Caco-2 (cell line): ENCODE measurements around the gene TNS3. TPM values are rescaled to one million over a fixed set of nuclear protein-coding genes. Genes with fewer than 3 reads are reported as not detected.

Experiments used
- BruUV-seq: library from RNA; stranded (reverse); fragments of 400-500 nt; replicated peaks from 2 replicates; lab custom pipeline; 2021; lab: Mats Ljungman, UMichigan
- CTCF ChIA-PET: fragments of 300-600 bp; sonication (Branson Sonifier 250); formaldehyde crosslinking; loops from one replicate; lab custom pipeline; 2022; ENCODE audit warnings: antibody characterized with exemption; lab: Charles Lee
- POLR2A ChIA-PET: fragments of 300-600 bp; sonication (Branson Sonifier 250); formaldehyde crosslinking; loops from one replicate; lab custom pipeline; 2022; ENCODE audit warnings: antibody characterized with exemption; lab: Charles Lee
- DNase-seq, 2 experiments: peaks; one replicate each; pipeline versions ENCODE4 v3.0.0 to v3.0.0-alpha.2; 2020 to 2022
- H3K27me3 ChIP-seq: replicated peaks from 2 replicates; pipeline ENCODE4 v1.6.0; 2011; ENCODE audit warnings: low read length; ENCODE audit not compliant: control insufficient read depth, insufficient read depth
- H3K36me3 ChIP-seq: 2 replicates; pipeline ENCODE4 v1.5.1; 2011; ENCODE audit warnings: low read length; ENCODE audit not compliant: control insufficient read depth, insufficient read depth
- H3K4me1 ChIP-seq: fragments of 250-450 bp; sonication (Bioruptor Pico); 2 replicates; pipeline ENCODE4 v1.5.1; 2020; ENCODE audit warnings: mild to moderate bottlenecking
- H3K4me3 ChIP-seq: 2 replicates; pipeline ENCODE4 v1.5.1; 2011; ENCODE audit warnings: low read depth, mild to moderate bottlenecking, control low read depth, low read length
- H3K9me3 ChIP-seq: fragments of 250-450 bp; sonication (Bioruptor Pico); 2 replicates; pipeline ENCODE4 v1.5.1; 2020; ENCODE audit warnings: mild to moderate bottlenecking, moderate library complexity
- H3K27ac Mint-ChIP-seq: one replicate; pipeline ENCODE4 v1.8.0; 2022; ENCODE audit warnings: mixed read lengths; ENCODE audit not compliant: unreplicated experiment
- H3K27me3 Mint-ChIP-seq: one replicate; pipeline ENCODE4 v1.8.0; 2022; ENCODE audit warnings: mixed read lengths; ENCODE audit not compliant: insufficient read depth, unreplicated experiment
- H3K36me3 Mint-ChIP-seq: one replicate; pipeline ENCODE4 v1.8.0; 2022; ENCODE audit warnings: mild to moderate bottlenecking, mixed read lengths; ENCODE audit not compliant: insufficient read depth, unreplicated experiment
- H3K4me1 Mint-ChIP-seq: one replicate; pipeline ENCODE4 v1.8.0; 2022; ENCODE audit warnings: low read depth, mixed read lengths; ENCODE audit not compliant: unreplicated experiment
- H3K4me3 Mint-ChIP-seq: one replicate; pipeline ENCODE4 v1.8.0; 2022; ENCODE audit warnings: mild to moderate bottlenecking, moderate library complexity, mixed read lengths; ENCODE audit not compliant: unreplicated experiment
- H3K9me3 Mint-ChIP-seq: one replicate; pipeline ENCODE4 v1.8.0; 2022; ENCODE audit warnings: mixed read lengths; ENCODE audit not compliant: unreplicated experiment
- intact Hi-C: fragments of 100-400 bp; cut with micrococcal nuclease; formaldehyde crosslinking; loops from one replicate; pipeline ENCODE4 v1.10.0; 2022; ENCODE audit not compliant: unreplicated experiment
- total RNA-seq: library from RNA; stranded (reverse); gene quantifications from 2 replicates; pipeline ENCODE4 v1.2.3, GENCODE V29; 2022
- TF ChIP-seq, protein P1 (sequence below), 2 experiments: fragments of 200-600 bp in 1 of 2; IDR thresholded peaks; 1 replicate in 1 of 2; 2 replicates in 1 of 2; pipeline versions ENCODE4 v1.5.1 to v1.8.0; 2011 to 2022; ENCODE audit warnings: antibody characterized with exemption in 1 of 2, control low read depth in 1 of 2, inconsistent platforms in 1 of 2, low read depth in 1 of 2, low read length in 1 of 2, mild to moderate bottlenecking in 1 of 2, moderate library complexity in 1 of 2; ENCODE audit not compliant: insufficient read depth in 1 of 2, severe bottlenecking in 1 of 2, unreplicated experiment in 1 of 2

TNS3 gene
- total RNA-seq, 1 experiment from 2014 or later = 263 TPM

- Histone ChIP-seq H3K27me3 (no peaks in the 10 kb centered on the region), H3K9me3 (no peaks in the 10 kb centered on the region), H3K4me1 (no peaks in the 10 kb centered on the region; the same call in 1 of the 2 replicates), H3K4me3 (no peak overlapping the region), H3K36me3 (peaks cover 19% of the 10 kb centered on the region)
- no peaks in the 10 kb centered on the region for H3K27me3 Mint-ChIP-seq
- H3K9me3 Mint-ChIP-seq = no peaks in the 10 kb centered on the region
- CTCF ChIA-PET = no interaction called here
- no TSS peak for BruUV-seq
- POLR2A ChIA-PET = no interaction called here
- no peaks in the 10 kb centered on the region for H3K4me1 Mint-ChIP-seq
- TF ChIP-seq, protein P1, sequence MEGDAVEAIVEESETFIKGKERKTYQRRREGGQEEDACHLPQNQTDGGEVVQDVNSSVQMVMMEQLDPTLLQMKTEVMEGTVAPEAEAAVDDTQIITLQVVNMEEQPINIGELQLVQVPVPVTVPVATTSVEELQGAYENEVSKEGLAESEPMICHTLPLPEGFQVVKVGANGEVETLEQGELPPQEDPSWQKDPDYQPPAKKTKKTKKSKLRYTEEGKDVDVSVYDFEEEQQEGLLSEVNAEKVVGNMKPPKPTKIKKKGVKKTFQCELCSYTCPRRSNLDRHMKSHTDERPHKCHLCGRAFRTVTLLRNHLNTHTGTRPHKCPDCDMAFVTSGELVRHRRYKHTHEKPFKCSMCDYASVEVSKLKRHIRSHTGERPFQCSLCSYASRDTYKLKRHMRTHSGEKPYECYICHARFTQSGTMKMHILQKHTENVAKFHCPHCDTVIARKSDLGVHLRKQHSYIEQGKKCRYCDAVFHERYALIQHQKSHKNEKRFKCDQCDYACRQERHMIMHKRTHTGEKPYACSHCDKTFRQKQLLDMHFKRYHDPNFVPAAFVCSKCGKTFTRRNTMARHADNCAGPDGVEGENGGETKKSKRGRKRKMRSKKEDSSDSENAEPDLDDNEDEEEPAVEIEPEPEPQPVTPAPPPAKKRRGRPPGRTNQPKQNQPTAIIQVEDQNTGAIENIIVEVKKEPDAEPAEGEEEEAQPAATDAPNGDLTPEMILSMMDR (IDR thresholded peaks at IDR 0.05; ENCODE audit: insufficient read depth in 1 of 2, low read depth in 1 of 2, low read length in 1 of 2, severe bottlenecking in 1 of 2, unreplicated experiment in 1 of 2) = no peak
- H3K4me3 Mint-ChIP-seq = no peak overlapping the region
- intact Hi-C loops = no loop called here
- no peak for DNase-seq
- H3K27ac Mint-ChIP-seq = no peak overlapping the region
- peaks cover 100% of the 10 kb centered on the region for H3K36me3 Mint-ChIP-seq
Observed at GRCh38 chr7:47422611-47423010, 159.3 kb downstream of the TNS3 start.

DNA sequence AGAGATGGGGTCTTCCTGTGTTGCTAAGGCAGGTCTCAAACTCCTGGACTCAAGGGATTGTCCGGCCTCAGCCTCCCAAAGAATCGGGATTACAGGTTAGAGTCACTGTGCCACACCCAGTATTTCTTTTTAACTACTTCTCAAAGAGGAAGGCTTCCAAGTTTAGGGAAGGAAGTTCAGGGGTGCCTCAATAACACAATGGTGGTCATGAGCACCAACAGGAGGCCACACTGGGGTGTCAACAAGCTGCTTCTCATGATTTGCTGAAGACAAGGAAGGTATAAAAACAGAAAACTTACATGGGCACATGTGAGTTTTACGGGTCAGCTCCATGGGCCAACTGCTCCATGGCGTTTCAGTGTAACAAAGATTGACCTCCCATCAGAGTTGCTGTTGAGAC is 160.5 kb downstream of the TNS3 start:
- no TSS peak for BruUV-seq
- CTCF ChIA-PET = no interaction called here
- H3K9me3 Mint-ChIP-seq = no peaks in the 10 kb centered on the region

GRCh38 chr7:47420122-47420780 is 161.7 kb downstream of the TNS3 start:
- CTCF ChIA-PET = no interaction called here
- Histone ChIP-seq H3K27me3 (no peaks in the 10 kb centered on the region), H3K4me3 (no peak overlapping the region), H3K9me3 (no peaks in the 10 kb centered on the region), H3K36me3 (peaks cover 17% of the 10 kb centered on the region), H3K4me1 (no peaks in the 10 kb centered on the region)
- no TSS peak for BruUV-seq
- DNase-seq = peak in 1 of 2 experiments; percentile 10
- TF ChIP-seq, protein P1 (IDR thresholded peaks at IDR 0.05; ENCODE audit: insufficient read depth in 1 of 2, low read depth in 1 of 2, low read length in 1 of 2, severe bottlenecking in 1 of 2, unreplicated experiment in 1 of 2) = no peak
- Mint-ChIP-seq H3K4me1 (no peaks in the 10 kb centered on the region), H3K4me3 (no peak overlapping the region), H3K27me3 (no peaks in the 10 kb centered on the region), H3K27ac (peak overlapping the region; percentile 19), H3K9me3 (no peaks in the 10 kb centered on the region), H3K36me3 (peaks cover 100% of the 10 kb centered on the region)
- POLR2A ChIA-PET = no interaction called here
- intact Hi-C loops = no loop called here

More for the DNA sequence above, 160.5 kb downstream of the TNS3 start:
- Mint-ChIP-seq H3K27me3 (no peaks in the 10 kb centered on the region), H3K36me3 (peaks cover 100% of the 10 kb centered on the region), H3K27ac (peak overlapping the region; percentile 59), H3K4me3 (no peak overlapping the region), H3K4me1 (no peaks in the 10 kb centered on the region)
- TF ChIP-seq, protein P1 (IDR thresholded peaks at IDR 0.05; ENCODE audit: insufficient read depth in 1 of 2, low read depth in 1 of 2, low read length in 1 of 2, severe bottlenecking in 1 of 2, unreplicated experiment in 1 of 2) = no peak
- Histone ChIP-seq H3K36me3 (peaks cover 17% of the 10 kb centered on the region), H3K4me1 (no peaks in the 10 kb centered on the region; the same call in 1 of the 2 replicates), H3K27me3 (no peaks in the 10 kb centered on the region), H3K9me3 (no peaks in the 10 kb centered on the region), H3K4me3 (no peak overlapping the region)
- no peak for DNase-seq
- POLR2A ChIA-PET = no interaction called here
- intact Hi-C loops = no loop called here
